CD4-positive, alpha-beta T cell (primary cell): ENCODE results near the gene DYNLT4. TPM values are rescaled to one million over a fixed set of nuclear protein-coding genes. Genes with fewer than 3 reads are reported as not detected.
"Not testable (repeated sequence)": the region's sequence is repeated elsewhere in the genome, so short reads cannot be mapped to it uniquely, and the experiment has no call there.

ENCODE experiments used
- ATAC-seq: fragments of 200-7000 bp; cut with Tn5 transposase; one replicate; pipeline ENCODE4 v1.10.0; 2022; ENCODE audit warnings: mild to moderate bottlenecking; ENCODE audit not compliant: poor library complexity
- CTCF ChIA-PET: fragments of 350-600 bp; sonication (Branson Sonifier 250); formaldehyde crosslinking; loops from one replicate; lab custom pipeline; 2021; ENCODE audit warnings: antibody characterized with exemption, inconsistent platforms; lab: Charles Lee
- POLR2A ChIA-PET: fragments of 350-600 bp; sonication (Branson Sonifier 250); formaldehyde crosslinking; loops from one replicate; lab custom pipeline; 2021; ENCODE audit warnings: antibody characterized with exemption, inconsistent platforms; lab: Charles Lee
- DNase-seq, 14 experiments: peaks; one replicate each; pipeline ENCODE4 v3.0.0-alpha.2; 2013 to 2020; ENCODE audit warnings: mixed read lengths in 2 of 14
- H3K27ac ChIP-seq, 2 donors: one replicate each; pipeline versions ENCODE4 v1.5.1 to v1.7.0; 2013; ENCODE audit warnings: low read length in 2 of 2, low read depth in 1 of 2, mild to moderate bottlenecking in 1 of 2
- H3K27me3 ChIP-seq, 2 experiments: 1 replicate in 1 of 2; 2 replicates in 1 of 2; pipeline versions ENCODE4 v1.6.1 to v1.7.0; 2013; ENCODE audit warnings: low read length in 2 of 2, control low read depth in 1 of 2, mild to moderate bottlenecking in 1 of 2, moderate library complexity in 1 of 2; ENCODE audit not compliant: insufficient read depth in 2 of 2, control insufficient read depth in 1 of 2
- H3K36me3 ChIP-seq: one replicate; pipeline ENCODE4 v1.6.1; 2013; ENCODE audit warnings: low read length, control low read depth; ENCODE audit not compliant: insufficient read depth
- H3K4me1 ChIP-seq: one replicate; pipeline ENCODE4 v1.6.1; 2013; ENCODE audit warnings: low read length, control low read depth; ENCODE audit not compliant: insufficient read depth
- H3K4me3 ChIP-seq: one replicate; pipeline ENCODE4 v1.5.1; 2013; ENCODE audit warnings: mild to moderate bottlenecking, low read length, moderate library complexity
- H3K9me3 ChIP-seq, 2 experiments: 1 replicate in 1 of 2; 2 replicates in 1 of 2; pipeline versions ENCODE4 v1.6.1 to v1.7.0; 2013; ENCODE audit warnings: low read length in 2 of 2, mild to moderate bottlenecking in 2 of 2, control low read depth in 1 of 2, moderate library complexity in 1 of 2; ENCODE audit not compliant: control insufficient read depth in 1 of 2, insufficient read depth in 1 of 2
- H3K27ac Mint-ChIP-seq: one replicate; pipeline ENCODE4 v1.8.0; 2020; ENCODE audit warnings: mixed read lengths
- H3K27me3 Mint-ChIP-seq: one replicate; pipeline ENCODE4 v1.8.0; 2021; ENCODE audit warnings: mixed read lengths
- H3K36me3 Mint-ChIP-seq: one replicate; pipeline ENCODE4 v1.8.0; 2021; ENCODE audit warnings: low read depth, mixed read lengths
- H3K4me1 Mint-ChIP-seq: one replicate; pipeline ENCODE4 v1.8.0; 2021; ENCODE audit warnings: low read depth, mixed read lengths
- H3K4me3 Mint-ChIP-seq: one replicate; pipeline ENCODE4 v1.8.0; 2020; ENCODE audit warnings: mild to moderate bottlenecking, mixed read lengths
- H3K9me3 Mint-ChIP-seq: one replicate; pipeline ENCODE4 v1.8.0; 2020; ENCODE audit warnings: mixed read lengths
- intact Hi-C, 2 experiments: fragments of 100-400 bp; cut with DNase I in 1 of 2; cut with micrococcal nuclease in 1 of 2; formaldehyde crosslinking; loops; one replicate each; pipeline versions ENCODE4 v1.15.1 to v1.9.0; 2023 to 2025; cut with DNase I, micrococcal nuclease
- total RNA-seq, 174 experiments: library from RNA in 2 of 174; stranded (reverse) in 2 of 174; gene quantifications; one replicate each; pipeline ENCODE4 v1.2.3 and lab custom pipeline; 2021 to 2026
- TF ChIP-seq, protein P1 (sequence below): fragments of 200-600 bp; IDR thresholded peaks from one replicate; pipeline ENCODE4 v1.8.0; 2022; ENCODE audit warnings: antibody characterized with exemption, mild to moderate bottlenecking

The DYNLT4 gene
- total RNA-seq, 2 experiments from 2014 or later: 1.8 to 2.1 TPM

- Histone ChIP-seq H3K27ac (peak overlapping the region; percentile 99 to 100), H3K4me3 (no peak overlapping the region), H3K36me3 (peaks cover 10% of the 10 kb centered on the region), H3K9me3 (no peaks in the 10 kb centered on the region), H3K27me3 (no peaks in the 10 kb centered on the region), H3K4me1 (peaks cover 86% of the 10 kb centered on the region)
- Mint-ChIP-seq H3K27ac (peak overlapping the region; percentile 99), H3K4me3 (peak overlapping the region; percentile 83), H3K9me3 (no peaks in the 10 kb centered on the region), H3K4me1 (peaks cover 75% of the 10 kb centered on the region), H3K27me3 (peaks cover 4% of the 10 kb centered on the region), H3K36me3 (peaks cover 35% of the 10 kb centered on the region)
- ChIA-PET CTCF (interaction anchor here (0.6 to 6.5 kb wide), 3 partner anchors 9 to 99 kb away, joined by 3 to 57 read pairs (median 36); partner anchors contain the start of gene PLK3), POLR2A (interaction anchor here (0.9 to 16.3 kb wide), 3 partner anchors 10 to 23 kb away, joined by 3 to 599 read pairs (median 425); partner anchors contain the start of genes BEST4 and PLK3)
- TF ChIP-seq, protein P1, sequence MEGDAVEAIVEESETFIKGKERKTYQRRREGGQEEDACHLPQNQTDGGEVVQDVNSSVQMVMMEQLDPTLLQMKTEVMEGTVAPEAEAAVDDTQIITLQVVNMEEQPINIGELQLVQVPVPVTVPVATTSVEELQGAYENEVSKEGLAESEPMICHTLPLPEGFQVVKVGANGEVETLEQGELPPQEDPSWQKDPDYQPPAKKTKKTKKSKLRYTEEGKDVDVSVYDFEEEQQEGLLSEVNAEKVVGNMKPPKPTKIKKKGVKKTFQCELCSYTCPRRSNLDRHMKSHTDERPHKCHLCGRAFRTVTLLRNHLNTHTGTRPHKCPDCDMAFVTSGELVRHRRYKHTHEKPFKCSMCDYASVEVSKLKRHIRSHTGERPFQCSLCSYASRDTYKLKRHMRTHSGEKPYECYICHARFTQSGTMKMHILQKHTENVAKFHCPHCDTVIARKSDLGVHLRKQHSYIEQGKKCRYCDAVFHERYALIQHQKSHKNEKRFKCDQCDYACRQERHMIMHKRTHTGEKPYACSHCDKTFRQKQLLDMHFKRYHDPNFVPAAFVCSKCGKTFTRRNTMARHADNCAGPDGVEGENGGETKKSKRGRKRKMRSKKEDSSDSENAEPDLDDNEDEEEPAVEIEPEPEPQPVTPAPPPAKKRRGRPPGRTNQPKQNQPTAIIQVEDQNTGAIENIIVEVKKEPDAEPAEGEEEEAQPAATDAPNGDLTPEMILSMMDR: no peak
- DNase-seq (peak in 1 of 14 experiments; percentile 2), ATAC-seq (no peak)
- intact Hi-C loops: no loop called here
These were observed 4.1 kb upstream of the DYNLT4 start for GRCh38 chr1:44811234-44811633.

DNA sequence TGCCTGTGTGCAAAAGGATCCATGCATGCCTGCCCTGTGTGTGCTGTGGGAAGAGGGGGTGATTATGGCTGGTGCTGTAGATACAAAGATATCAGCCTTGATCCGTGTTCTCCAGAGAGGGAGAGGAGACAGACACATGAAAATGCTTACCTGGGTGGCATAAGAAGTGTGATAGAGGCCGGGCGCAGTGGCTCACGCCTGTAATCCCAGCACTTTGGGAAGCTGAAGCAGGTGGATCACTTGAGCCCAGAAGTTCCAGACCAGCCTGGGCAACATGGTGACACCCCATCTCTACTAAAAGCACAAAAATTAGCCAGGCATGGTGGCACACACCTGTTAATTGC is 3.6 kb upstream of the DYNLT4 start:
- ATAC-seq, DNase-seq, H3K9me3 ChIP-seq, H3K27me3 ChIP-seq, H3K4me3 ChIP-seq, H3K9me3 Mint-ChIP-seq, intact Hi-C loops, H3K27me3 Mint-ChIP-seq: not testable (repeated sequence)
- H3K27ac Mint-ChIP-seq: peak overlapping the region; percentile 99
- peak overlapping the region; percentile 83 for H3K4me3 Mint-ChIP-seq
- ChIA-PET CTCF (interaction anchor here (0.6 to 6.5 kb wide), 3 partner anchors 9 to 99 kb away, joined by 3 to 57 read pairs (median 36); partner anchors contain the start of gene PLK3), POLR2A (interaction anchor here (0.9 to 16.3 kb wide), 4 partner anchors 10 to 88 kb away, joined by 3 to 599 read pairs (median 245); partner anchors contain the start of genes BEST4 and PLK3)
- peaks cover 12% of the 10 kb centered on the region for H3K36me3 ChIP-seq
- H3K36me3 Mint-ChIP-seq: peaks cover 36% of the 10 kb centered on the region
- peaks cover 90% of the 10 kb centered on the region for H3K4me1 ChIP-seq
- peaks cover 75% of the 10 kb centered on the region for H3K4me1 Mint-ChIP-seq
- peak overlapping the region; percentile 99 to 100 for H3K27ac ChIP-seq

DNA sequence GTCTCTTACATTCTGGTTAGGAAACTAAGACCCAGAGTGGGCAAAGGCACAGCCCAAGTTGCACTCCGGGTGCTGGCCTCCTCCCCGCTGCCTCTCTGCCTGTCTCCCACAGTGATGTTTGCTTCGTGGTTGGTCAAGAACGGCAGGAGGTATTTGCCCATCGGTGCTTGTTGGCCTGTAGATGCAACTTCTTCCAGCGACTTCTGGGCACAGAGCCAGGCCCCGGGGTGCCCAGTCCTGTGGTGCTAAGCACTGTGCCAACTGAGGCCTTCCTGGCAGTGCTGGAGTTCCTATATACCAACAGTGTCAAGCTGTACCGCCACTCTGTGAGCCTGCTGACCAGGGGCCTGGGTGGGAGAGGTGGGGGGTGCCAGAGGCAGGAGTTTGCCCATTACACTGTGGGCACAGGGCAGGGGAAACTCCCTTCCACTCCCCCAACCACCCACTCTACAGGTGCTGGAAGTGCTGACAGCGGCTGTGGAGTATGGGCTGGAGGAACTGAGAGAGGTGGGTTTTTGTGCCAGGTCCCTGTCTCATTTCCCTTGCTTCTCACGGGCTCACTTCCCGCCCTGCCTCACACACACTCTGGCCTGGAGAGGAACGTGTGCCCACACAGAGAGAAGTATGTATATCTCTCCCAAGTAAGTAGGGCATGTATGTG is 3.1 kb upstream of the DYNLT4 start:
- H3K27ac ChIP-seq: peak overlapping the region; percentile 99 to 100
- peaks cover 95% of the 10 kb centered on the region for H3K4me1 ChIP-seq
- ChIA-PET CTCF (interaction anchor here (1.0 to 6.5 kb wide), 5 partner anchors 10 to 81 kb away, joined by 3 to 57 read pairs (median 7); partner anchors contain the start of gene PLK3), POLR2A (interaction anchor here (1.4 to 16.3 kb wide), 13 partner anchors 9 to 690 kb away, joined by 3 to 599 read pairs (median 17); partner anchors contain the start of genes BEST4, CCDC163, EIF2B3 and HECTD3)
- H3K9me3 ChIP-seq: peaks cover 0 to 4% of the 10 kb centered on the region in 2 experiments
- DNase-seq (peak in 6 of 14 experiments; percentile 23 to 70 (median 50)), ATAC-seq (no peak)
- H3K27me3 ChIP-seq: no peaks in the 10 kb centered on the region
- Mint-ChIP-seq H3K27ac (peak overlapping the region; percentile 99), H3K27me3 (peaks cover 4% of the 10 kb centered on the region), H3K4me1 (peaks cover 74% of the 10 kb centered on the region), H3K9me3 (no peaks in the 10 kb centered on the region), H3K36me3 (peaks cover 41% of the 10 kb centered on the region), H3K4me3 (peak overlapping the region; percentile 83)
- TF ChIP-seq, protein P1: no peak
- peaks cover 17% of the 10 kb centered on the region for H3K36me3 ChIP-seq
- peak overlapping the region; percentile 4 for H3K4me3 ChIP-seq
- intact Hi-C loops: no loop called here
